Frontal cortex (tissue), 4 donors: ENCODE results near the gene PLB1. TPM values are rescaled to one million over a fixed set of nuclear protein-coding genes. Genes with fewer than 3 reads are reported as not detected.
A peak's percentile ranks its signal among the peaks of the same experiment; 100 is the strongest.
"Not testable (repeated sequence)": the region's sequence is repeated elsewhere in the genome, so short reads cannot be mapped to it uniquely, and the experiment has no call there.

Experiments used
- DNase-seq, 2 donors: peaks; one replicate each; pipeline ENCODE4 v3.0.0; 2012; ENCODE audit warnings: low spot score in 2 of 2
- FAIRE-seq: peaks from 2 replicates; lab custom pipeline; 2012; peaks lifted over from hg19 to GRCh38; lab: Jason Lieb, UNC
- total RNA-seq: library from RNA; depleted of rRNA; stranded (reverse); fragments of >200 nt; gene quantifications from one replicate; pipeline ENCODE4 v1.2.3, GENCODE V29; 2014
- donor health status: control.
- donor health status: control.
- donor health status: control.

The PLB1 gene
- total RNA-seq, 1 donor from 2014 or later = 1.2 TPM

DNA sequence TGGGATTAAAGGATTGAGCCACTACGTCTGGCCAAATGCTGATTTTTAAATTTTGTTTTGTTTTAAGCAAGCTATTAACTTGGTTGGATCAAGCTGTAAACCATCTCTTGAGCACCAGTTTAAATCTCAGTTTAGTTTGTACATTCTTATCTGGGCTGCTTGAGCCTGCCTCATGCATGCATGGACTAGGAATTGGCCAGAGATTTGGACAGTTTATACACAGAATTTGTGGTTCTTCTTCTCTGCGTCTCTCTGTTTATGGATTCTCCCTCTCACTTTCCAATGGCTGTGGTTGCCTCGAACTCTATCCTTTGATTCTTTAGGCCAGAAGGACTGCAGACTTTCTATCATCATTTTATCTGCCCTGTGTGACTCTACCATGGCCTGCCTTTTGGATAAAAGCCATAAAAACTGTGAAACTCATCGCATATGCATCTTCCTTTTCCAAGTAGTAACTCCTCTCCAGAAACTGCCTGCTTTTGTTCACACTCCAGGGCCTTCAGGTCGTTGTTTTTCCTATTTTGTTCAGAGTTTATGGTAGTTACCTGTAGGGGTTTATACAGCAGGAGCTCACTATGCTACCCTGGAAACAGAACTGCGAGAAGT, 32.5 kb upstream of the PLB1 start:
- FAIRE-seq (no peak), DNase-seq (no peak)

- DNase-seq = no peak
- FAIRE-seq = no peak
These were observed 32.0 kb upstream of the PLB1 start for GRCh38 chr2:28463893-28464292.

DNA sequence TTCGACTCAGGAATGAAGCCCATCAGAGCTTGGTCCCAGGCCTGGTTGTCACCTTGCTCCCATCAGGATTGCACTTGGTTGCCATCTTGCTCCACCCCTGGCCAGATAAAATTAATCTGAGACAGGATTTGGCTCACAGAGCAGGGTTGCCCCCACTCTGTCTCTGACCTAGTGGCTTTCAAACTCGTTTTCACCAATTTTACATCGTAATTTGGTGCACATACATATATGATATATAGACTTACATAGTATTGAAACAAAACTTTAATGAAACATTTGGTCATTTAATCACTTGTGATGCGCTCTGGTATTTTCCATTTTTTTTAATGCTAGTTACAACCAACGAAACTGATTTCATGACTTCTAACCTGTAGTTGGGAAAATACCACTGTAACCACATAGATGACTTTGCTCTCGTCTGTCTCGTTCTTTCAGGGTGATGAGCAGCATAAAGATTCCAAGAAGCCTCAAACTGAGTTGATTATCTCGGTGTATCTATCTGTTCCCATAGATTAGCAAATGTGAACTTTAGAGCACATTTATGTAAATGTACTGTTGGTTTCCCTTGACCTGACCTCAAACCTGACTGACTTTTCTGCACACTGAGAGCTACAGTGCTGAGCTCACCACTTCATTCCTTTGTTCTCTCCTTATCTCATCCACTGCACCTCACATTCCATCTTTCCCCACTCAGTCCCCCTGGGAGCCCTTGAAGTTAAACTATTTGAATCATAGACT, 30.5 kb upstream of the PLB1 start:
- FAIRE-seq (no peak), DNase-seq (no peak)

DNA sequence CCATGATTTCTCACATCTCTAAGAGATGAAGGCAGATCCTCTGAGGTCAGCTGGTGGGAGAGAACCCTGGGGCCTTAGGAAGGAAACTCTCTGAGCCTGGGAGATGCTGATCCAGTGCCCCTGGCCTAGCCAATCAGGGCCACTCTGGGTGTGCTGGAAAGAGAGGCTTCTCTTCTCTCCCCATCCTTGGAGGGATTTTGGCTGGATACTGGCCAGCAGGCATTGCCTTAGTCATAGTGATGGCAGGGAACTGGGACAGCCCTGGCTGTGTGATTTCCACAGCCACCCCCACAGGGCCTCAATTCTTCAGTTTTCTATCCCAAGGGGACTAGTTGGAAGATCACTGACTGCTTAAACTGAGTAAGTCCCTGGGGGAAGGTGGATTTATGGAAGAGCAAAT, 26.6 kb upstream of the PLB1 start:
- DNase-seq (peak in 1 of 2 donors; percentile 51), FAIRE-seq (no peak)

DNA sequence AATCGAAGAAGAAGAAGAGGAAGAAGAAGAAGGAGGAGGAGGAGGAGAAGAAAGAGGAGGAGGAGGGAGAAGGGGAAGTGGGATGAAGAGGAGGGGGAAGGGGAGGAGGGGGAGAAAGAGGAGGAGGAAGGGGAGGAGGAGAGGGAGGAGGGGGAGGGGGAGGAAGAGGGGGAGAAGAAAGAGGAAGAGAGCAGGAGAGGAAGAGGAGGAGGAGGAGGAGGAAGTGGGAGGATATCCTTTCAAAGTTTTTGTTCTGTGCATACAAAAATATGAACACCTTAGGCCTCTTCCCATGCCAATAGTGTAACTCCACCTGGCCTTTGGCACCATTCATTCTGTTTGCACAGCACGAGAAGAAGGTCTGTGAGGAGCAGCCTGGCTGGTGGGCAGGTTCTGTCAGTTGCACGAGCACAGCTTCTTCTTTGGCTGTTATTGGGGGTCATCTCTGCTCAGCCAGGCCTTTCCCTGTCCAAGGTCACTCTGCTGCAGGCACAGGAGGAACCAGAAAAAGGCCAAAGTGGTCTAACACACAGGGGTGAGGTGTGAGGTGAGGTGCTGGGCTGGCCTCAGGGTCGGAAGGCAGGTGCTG, 25.8 kb upstream of the PLB1 start:
- no peak for DNase-seq
- no peak for FAIRE-seq

- FAIRE-seq (no peak), DNase-seq (no peak)
These were observed 25.1 kb upstream of the PLB1 start for GRCh38 chr2:28470759-28471158.

DNA sequence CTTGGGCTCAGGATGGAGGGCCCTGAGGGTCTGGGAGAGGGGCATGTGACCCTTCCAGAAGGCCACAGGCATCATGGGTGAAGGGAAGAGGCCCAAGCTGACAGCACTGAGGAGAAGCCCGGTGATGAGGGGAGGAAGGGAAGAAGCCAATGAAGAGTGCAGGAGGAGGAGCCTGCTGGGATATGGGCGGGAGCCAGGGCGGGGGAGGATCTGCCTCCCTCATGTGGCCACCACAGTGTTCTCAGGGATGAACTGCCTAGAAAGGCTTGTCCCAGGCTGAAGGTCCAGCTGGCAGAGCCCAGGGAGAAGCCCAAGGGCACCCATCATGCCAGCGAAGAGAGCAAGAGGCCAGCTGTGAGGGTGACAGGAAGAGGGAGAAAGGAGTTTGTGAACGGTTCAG, 24.6 kb upstream of the PLB1 start:
- FAIRE-seq = no peak
- no peak for DNase-seq

- FAIRE-seq (no peak), DNase-seq (no peak)
These were observed 24.1 kb upstream of the PLB1 start for GRCh38 chr2:28471701-28472236.

DNA sequence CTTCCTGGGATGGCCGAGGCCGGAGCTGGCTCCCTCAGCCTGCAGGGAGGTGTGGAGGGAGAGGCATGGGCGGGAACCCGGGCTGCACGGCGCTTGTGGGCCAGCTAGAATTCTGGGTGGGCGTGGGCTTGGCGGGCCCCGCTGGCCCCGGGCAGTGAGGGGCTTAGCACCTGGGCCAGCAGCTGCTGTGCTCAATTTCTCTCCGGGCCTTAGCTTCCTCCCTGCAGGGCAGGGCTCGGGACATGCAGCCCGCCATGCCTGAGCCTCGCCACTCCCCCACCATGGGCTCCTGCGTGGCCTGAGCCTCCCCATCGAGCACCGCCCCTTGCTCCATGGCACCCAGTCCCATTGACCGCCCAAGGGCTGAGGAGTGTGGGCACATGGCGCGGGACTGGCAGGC, 23.2 kb upstream of the PLB1 start:
- FAIRE-seq, DNase-seq: not testable (repeated sequence)

GRCh38 chr2:28475088-28475595, 20.7 kb upstream of the PLB1 start:
- no peak for FAIRE-seq
- DNase-seq = no peak

DNA sequence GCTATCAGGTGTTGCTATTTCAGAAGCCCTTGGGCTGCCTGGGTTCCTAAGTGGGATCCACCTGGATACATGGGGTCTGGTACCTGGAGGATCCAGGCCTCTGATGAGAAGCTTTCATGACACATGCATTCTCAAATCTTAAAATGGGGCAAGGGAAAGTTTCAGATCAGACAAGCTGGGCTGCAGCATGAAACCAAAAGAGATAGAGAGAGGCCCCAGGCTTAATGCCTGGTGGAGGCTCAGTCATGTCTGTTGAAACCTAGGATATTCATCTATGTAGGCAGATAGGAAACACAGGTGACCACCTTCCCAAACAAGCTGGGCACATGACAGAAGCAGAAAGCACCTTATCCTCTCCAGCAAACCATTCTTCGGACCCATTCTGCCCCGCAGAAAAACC, 18.8 kb upstream of the PLB1 start:
- no peak for DNase-seq

DNA sequence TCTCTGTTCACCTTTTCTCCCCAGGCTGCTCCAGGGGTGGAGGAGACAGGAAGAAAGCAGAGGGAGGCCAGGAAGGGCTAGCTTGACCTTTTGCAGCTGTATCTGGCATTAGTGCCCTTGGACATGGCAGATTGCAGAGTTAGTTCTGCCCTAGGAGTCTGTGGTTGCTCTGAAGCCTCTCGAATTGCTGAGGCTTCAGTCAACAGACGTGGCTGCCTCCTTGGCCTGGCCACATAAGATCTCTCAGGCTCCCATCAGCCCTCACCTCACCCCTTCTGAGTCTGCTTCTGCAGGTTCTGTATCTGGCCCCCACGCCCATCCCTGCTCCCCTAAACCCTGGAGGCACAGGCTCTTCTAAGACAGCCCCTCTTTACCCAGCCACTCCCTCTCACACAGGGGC, 18.2 kb upstream of the PLB1 start:
- no peak for FAIRE-seq

More for the DNA sequence above, 18.8 kb upstream of the PLB1 start:
- no peak for FAIRE-seq

DNA sequence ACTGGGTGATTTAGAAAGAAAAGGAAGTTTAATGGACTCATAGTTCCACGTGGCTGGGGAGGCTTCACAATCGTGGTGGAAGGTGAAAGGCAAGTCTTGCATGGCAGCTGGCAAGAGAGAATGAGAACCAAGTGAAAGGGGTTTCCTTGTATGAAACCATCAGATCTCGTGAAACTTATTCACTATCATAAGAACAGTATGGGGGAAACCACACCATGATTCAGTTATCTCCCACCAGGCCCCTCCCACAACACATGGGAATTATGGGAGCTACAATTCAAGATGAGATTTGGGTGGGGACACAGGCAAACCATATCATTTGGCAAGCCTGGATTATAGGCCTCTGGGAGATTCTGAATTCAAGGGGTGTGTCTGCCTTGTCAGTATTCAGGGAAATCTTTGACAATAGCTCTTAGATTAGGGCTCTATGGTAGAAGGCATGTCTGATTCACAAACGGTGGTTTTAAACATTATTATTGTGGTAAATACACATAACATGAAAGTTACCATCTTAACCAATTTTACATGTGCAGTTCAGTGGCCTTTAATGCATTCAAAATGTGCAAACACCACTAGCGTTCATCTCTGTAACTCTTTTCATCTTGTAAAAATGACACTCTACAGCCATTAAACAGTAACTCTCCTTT, 15.3 kb upstream of the PLB1 start:
- no peak for FAIRE-seq
- DNase-seq = no peak

More for the DNA sequence above, 18.2 kb upstream of the PLB1 start:
- DNase-seq = no peak

DNA sequence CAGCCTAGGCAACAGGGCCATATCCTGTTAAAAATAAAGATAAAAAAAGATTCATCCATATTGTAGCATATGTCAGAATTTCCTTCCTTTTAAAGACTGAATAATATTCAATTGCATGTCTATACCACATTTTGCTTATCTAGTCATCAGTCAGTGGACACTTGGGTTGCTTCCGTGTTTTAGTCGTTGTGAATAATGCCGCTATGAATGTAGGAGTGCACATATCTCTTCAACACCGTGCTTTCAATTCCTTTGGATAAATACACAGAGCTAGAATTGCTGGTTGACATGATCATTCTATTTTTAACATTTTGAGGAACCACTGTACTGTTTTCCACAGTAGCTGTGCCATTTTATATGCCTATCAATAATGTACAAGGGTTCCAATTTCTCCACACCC, 14.0 kb upstream of the PLB1 start:
- DNase-seq = no peak
- no peak for FAIRE-seq

- no peak for FAIRE-seq
These were observed 11.0 kb upstream of the PLB1 start for GRCh38 chr2:28484835-28485234.

DNA sequence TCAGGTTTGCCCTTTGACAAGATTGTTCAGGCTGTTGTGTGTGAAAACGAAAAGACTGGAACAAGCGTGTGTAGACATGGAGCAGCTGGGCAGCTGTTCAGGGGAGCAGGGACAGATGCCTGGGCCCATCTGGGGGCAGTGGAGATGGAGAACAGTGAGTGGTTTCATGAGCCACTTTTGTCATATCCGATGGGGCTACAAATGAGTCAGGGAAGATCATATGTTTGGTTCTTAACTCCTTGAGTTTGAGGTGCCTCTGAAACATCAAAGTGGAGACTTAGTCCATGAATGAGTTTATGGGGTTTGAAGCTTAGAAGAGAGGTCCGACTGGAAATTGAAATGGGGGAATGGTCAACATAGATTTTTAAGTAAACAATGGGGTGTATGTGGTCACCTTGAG, 9.3 kb upstream of the PLB1 start:
- no peak for FAIRE-seq
- DNase-seq = no peak

More at GRCh38 chr2:28484835-28485234, 11.0 kb upstream of the PLB1 start:
- DNase-seq = no peak

DNA sequence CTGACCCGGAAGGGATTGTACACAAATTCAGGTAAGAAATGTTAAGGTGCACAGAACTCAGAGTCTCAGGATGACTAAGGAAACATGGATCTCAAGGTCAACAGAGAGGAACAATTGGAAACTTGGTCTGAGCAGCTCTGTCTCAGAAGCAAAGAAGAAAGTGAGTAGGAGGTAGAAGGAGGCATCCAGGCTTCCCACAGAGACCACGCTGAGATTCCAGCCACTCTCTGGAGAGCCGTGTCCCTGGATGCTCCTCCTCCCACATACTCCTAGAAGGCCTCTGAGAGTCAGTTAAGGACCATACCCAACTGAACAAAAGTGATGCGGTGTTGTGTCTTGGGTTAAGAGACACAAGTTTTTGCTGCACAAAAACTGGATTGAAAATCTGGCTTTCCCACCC, 8.6 kb upstream of the PLB1 start:
- FAIRE-seq (no peak), DNase-seq (no peak)

DNA sequence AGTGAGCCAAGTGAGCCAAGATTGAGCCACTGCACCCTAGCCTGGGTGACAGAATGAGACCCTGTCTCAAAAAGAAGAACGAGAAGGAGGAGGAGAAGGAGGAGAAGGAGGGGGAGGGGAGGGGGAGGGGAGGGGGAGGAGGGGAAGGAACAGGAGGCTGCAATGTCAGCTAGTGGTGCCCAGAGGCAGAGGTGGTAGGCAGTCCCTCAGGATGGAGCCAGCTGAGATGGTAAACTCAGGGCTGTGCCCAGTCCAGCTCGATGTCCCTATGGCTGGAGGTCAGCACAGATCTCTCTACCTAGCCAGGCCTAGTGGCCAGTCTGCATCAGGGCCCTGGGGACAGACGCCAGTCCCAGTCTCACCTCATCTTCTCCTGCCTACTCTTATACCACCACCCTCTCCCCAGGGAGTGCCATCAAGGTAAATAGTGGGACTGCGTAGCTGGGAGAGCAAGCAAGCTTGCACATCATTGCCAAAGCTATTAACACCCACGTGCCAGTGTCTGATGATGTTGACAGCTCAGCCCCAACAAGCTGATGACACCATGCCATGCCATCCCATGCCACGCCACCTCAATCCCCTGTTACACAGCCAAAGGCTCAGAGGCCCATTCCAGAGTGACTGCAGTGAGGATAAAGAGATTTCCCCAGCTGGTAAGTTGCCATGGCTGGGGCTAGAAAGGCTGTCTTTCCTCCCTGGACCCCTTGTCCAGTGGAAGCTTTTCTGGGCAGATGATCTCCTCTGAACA, 7.6 kb upstream of the PLB1 start:
- DNase-seq (no peak), FAIRE-seq (no peak)

- FAIRE-seq (no peak), DNase-seq (no peak)
These were observed 6.8 kb upstream of the PLB1 start for GRCh38 chr2:28488858-28489575.
